ENCODE data around the gene DTD2. TPM values are rescaled to one million over a fixed set of nuclear protein-coding genes. Genes with fewer than 3 reads are reported as not detected.

The DTD2 gene
- total RNA-seq = 26.7 and 26.9 TPM in 2 replicates

GRCh38 chr14:31456841-31457664 lies at the start of gene DTD2:
TSS of gene DTD2 (minus strand) at chr14:31457506. CDS start at chr14:31457393, 113 bp downstream.
- H3K36me3 Mint-ChIP-seq (ENCODE audit: low read depth) = peaks cover 9% of the 10 kb centered on the region
- peak within 1 kb of the TSS; percentile 97 for H3K27ac Mint-ChIP-seq
- intact Hi-C loops (cut with micrococcal nuclease) = loop anchor here (1.0 to 5.0 kb wide), 8 partner anchors 37 to 745 kb away; partner anchors contain the start of genes HEATR5A, NUBPL, RNU6-7 and RNU6-8
- peaks cover 24% of the 10 kb centered on the region for H3K4me1 Mint-ChIP-seq (ENCODE audit: low read depth)
- H3K9me3 Mint-ChIP-seq = no peaks in the 10 kb centered on the region
- DNase-seq (ENCODE audit: low spot score) = peak; percentile 86
- peak within 1 kb of the TSS; percentile 98 for H3K4me3 Mint-ChIP-seq (ENCODE audit: low read depth)
- peaks cover 1% of the 10 kb centered on the region for H3K27me3 Mint-ChIP-seq (ENCODE audit: low read depth)

- H3K36me3 Mint-ChIP-seq (ENCODE audit: low read depth) = no peaks in the 10 kb centered on the region
- H3K4me3 Mint-ChIP-seq (ENCODE audit: low read depth) = no peak overlapping the region
- no peak overlapping the region for H3K27ac Mint-ChIP-seq
- intact Hi-C loops (cut with micrococcal nuclease) = no loop called here
- DNase-seq (ENCODE audit: low spot score) = no peak
- H3K4me1 Mint-ChIP-seq (ENCODE audit: low read depth) = no peaks in the 10 kb centered on the region
- no peaks in the 10 kb centered on the region for H3K27me3 Mint-ChIP-seq (ENCODE audit: low read depth)
- H3K9me3 Mint-ChIP-seq = no peaks in the 10 kb centered on the region
Observed at GRCh38 chr14:31505411-31505810, 48.1 kb upstream of the DTD2 start.

GRCh38 chr14:31501870-31502269 lies 44.6 kb upstream of the DTD2 start:
- DNase-seq (ENCODE audit: low spot score) = no peak
- no peaks in the 10 kb centered on the region for H3K4me1 Mint-ChIP-seq (ENCODE audit: low read depth)
- intact Hi-C loops (cut with micrococcal nuclease) = no loop called here
- no peak overlapping the region for H3K4me3 Mint-ChIP-seq (ENCODE audit: low read depth)
- no peaks in the 10 kb centered on the region for H3K36me3 Mint-ChIP-seq (ENCODE audit: low read depth)
- no peaks in the 10 kb centered on the region for H3K9me3 Mint-ChIP-seq
- no peak overlapping the region for H3K27ac Mint-ChIP-seq
- H3K27me3 Mint-ChIP-seq (ENCODE audit: low read depth) = peaks cover 9% of the 10 kb centered on the region

GRCh38 chr14:31492759-31493498 lies 35.6 kb upstream of the DTD2 start:
- intact Hi-C loops (cut with micrococcal nuclease) = no loop called here
- Mint-ChIP-seq H3K27me3 (ENCODE audit: low read depth) (peaks cover 11% of the 10 kb centered on the region), H3K36me3 (ENCODE audit: low read depth) (no peaks in the 10 kb centered on the region), H3K27ac (no peak overlapping the region), H3K4me3 (ENCODE audit: low read depth) (no peak overlapping the region), H3K4me1 (ENCODE audit: low read depth) (no peaks in the 10 kb centered on the region), H3K9me3 (no peaks in the 10 kb centered on the region)
- no peak for DNase-seq (ENCODE audit: low spot score)

GRCh38 chr14:31489691-31490090 lies 32.4 kb upstream of the DTD2 start:
- Mint-ChIP-seq H3K36me3 (ENCODE audit: low read depth) (no peaks in the 10 kb centered on the region), H3K4me3 (ENCODE audit: low read depth) (no peak overlapping the region), H3K9me3 (no peaks in the 10 kb centered on the region), H3K27ac (no peak overlapping the region), H3K27me3 (ENCODE audit: low read depth) (peaks cover 2% of the 10 kb centered on the region), H3K4me1 (ENCODE audit: low read depth) (no peaks in the 10 kb centered on the region)
- intact Hi-C loops (cut with micrococcal nuclease) = no loop called here
- DNase-seq (ENCODE audit: low spot score) = no peak

- H3K4me1 Mint-ChIP-seq (ENCODE audit: low read depth) = no peaks in the 10 kb centered on the region
- DNase-seq (ENCODE audit: low spot score) = no peak
- H3K27ac Mint-ChIP-seq = no peak within 1 kb of the TSS
- H3K9me3 Mint-ChIP-seq = no peaks in the 10 kb centered on the region
- intact Hi-C loops (cut with micrococcal nuclease) = no loop called here
- peaks cover 6% of the 10 kb centered on the region for H3K27me3 Mint-ChIP-seq (ENCODE audit: low read depth)
- H3K36me3 Mint-ChIP-seq (ENCODE audit: low read depth) = no peaks in the 10 kb centered on the region
- no peak within 1 kb of the TSS for H3K4me3 Mint-ChIP-seq (ENCODE audit: low read depth)
Observed at GRCh38 chr14:31487886-31488285, 30.6 kb upstream of the DTD2 start, which contains the start of gene GPR33. TSS of gene GPR33 (minus strand) at chr14:31488039. CDS start at chr14:31483965, 4,074 bp downstream.

- H3K27ac Mint-ChIP-seq = no peak overlapping the region
- intact Hi-C loops (cut with micrococcal nuclease) = no loop called here
- no peak overlapping the region for H3K4me3 Mint-ChIP-seq (ENCODE audit: low read depth)
- peaks cover 6% of the 10 kb centered on the region for H3K27me3 Mint-ChIP-seq (ENCODE audit: low read depth)
- no peaks in the 10 kb centered on the region for H3K4me1 Mint-ChIP-seq (ENCODE audit: low read depth)
- no peaks in the 10 kb centered on the region for H3K36me3 Mint-ChIP-seq (ENCODE audit: low read depth)
- H3K9me3 Mint-ChIP-seq = no peaks in the 10 kb centered on the region
- no peak for DNase-seq (ENCODE audit: low spot score)
Observed at GRCh38 chr14:31486764-31487163, 29.5 kb upstream of the DTD2 start.

GRCh38 chr14:31484754-31485153 lies 27.4 kb upstream of the DTD2 start:
- intact Hi-C loops (cut with micrococcal nuclease) = no loop called here
- DNase-seq (ENCODE audit: low spot score) = no peak
- peaks cover 6% of the 10 kb centered on the region for H3K27me3 Mint-ChIP-seq (ENCODE audit: low read depth)
- H3K9me3 Mint-ChIP-seq = no peaks in the 10 kb centered on the region
- H3K36me3 Mint-ChIP-seq (ENCODE audit: low read depth) = no peaks in the 10 kb centered on the region
- H3K4me3 Mint-ChIP-seq (ENCODE audit: low read depth) = no peak overlapping the region
- H3K4me1 Mint-ChIP-seq (ENCODE audit: low read depth) = no peaks in the 10 kb centered on the region
- H3K27ac Mint-ChIP-seq = no peak overlapping the region

GRCh38 chr14:31480156-31480555 lies 22.9 kb upstream of the DTD2 start:
- Mint-ChIP-seq H3K4me1 (ENCODE audit: low read depth) (no peaks in the 10 kb centered on the region), H3K9me3 (no peaks in the 10 kb centered on the region), H3K36me3 (ENCODE audit: low read depth) (no peaks in the 10 kb centered on the region), H3K4me3 (ENCODE audit: low read depth) (no peak overlapping the region), H3K27ac (no peak overlapping the region), H3K27me3 (ENCODE audit: low read depth) (peaks cover 8% of the 10 kb centered on the region)
- DNase-seq (ENCODE audit: low spot score) = no peak
- intact Hi-C loops (cut with micrococcal nuclease) = no loop called here

GRCh38 chr14:31479027-31479426 lies 21.7 kb upstream of the DTD2 start:
- H3K4me1 Mint-ChIP-seq (ENCODE audit: low read depth) = no peaks in the 10 kb centered on the region
- intact Hi-C loops (cut with micrococcal nuclease) = no loop called here
- H3K4me3 Mint-ChIP-seq (ENCODE audit: low read depth) = no peak overlapping the region
- H3K27me3 Mint-ChIP-seq (ENCODE audit: low read depth) = peaks cover 8% of the 10 kb centered on the region
- H3K36me3 Mint-ChIP-seq (ENCODE audit: low read depth) = no peaks in the 10 kb centered on the region
- no peaks in the 10 kb centered on the region for H3K9me3 Mint-ChIP-seq
- H3K27ac Mint-ChIP-seq = no peak overlapping the region
- DNase-seq (ENCODE audit: low spot score) = no peak

- no peak for DNase-seq (ENCODE audit: low spot score)
- H3K36me3 Mint-ChIP-seq (ENCODE audit: low read depth) = no peaks in the 10 kb centered on the region
- intact Hi-C loops (cut with micrococcal nuclease) = no loop called here
- peaks cover 4% of the 10 kb centered on the region for H3K27me3 Mint-ChIP-seq (ENCODE audit: low read depth)
- H3K27ac Mint-ChIP-seq = no peak overlapping the region
- no peaks in the 10 kb centered on the region for H3K4me1 Mint-ChIP-seq (ENCODE audit: low read depth)
- no peak overlapping the region for H3K4me3 Mint-ChIP-seq (ENCODE audit: low read depth)
- no peaks in the 10 kb centered on the region for H3K9me3 Mint-ChIP-seq
Observed at GRCh38 chr14:31477248-31477647, 19.9 kb upstream of the DTD2 start.

GRCh38 chr14:31476131-31476866 lies 19.0 kb upstream of the DTD2 start:
- peaks cover 9% of the 10 kb centered on the region for H3K27me3 Mint-ChIP-seq (ENCODE audit: low read depth)
- H3K4me3 Mint-ChIP-seq (ENCODE audit: low read depth) = no peak overlapping the region
- no peak overlapping the region for H3K27ac Mint-ChIP-seq
- H3K4me1 Mint-ChIP-seq (ENCODE audit: low read depth) = no peaks in the 10 kb centered on the region
- H3K36me3 Mint-ChIP-seq (ENCODE audit: low read depth) = no peaks in the 10 kb centered on the region
- DNase-seq (ENCODE audit: low spot score) = no peak
- H3K9me3 Mint-ChIP-seq = no peaks in the 10 kb centered on the region
- intact Hi-C loops (cut with micrococcal nuclease) = no loop called here

Data from activated T-helper 2 cell treated with anti-CD3 and anti-CD28 coated beads, Interferon-gamma antibody, Interleukin-2, Interleukin-4, amounts not matched to agents 10 μg/mL and 5 μg/mL and 100 μg/mL, durations not matched to agents 14 hours and 24 hours and 36 hours (primary cell).